Peyer's patch (tissue), 4 donors: ENCODE measurements around the gene VAV2. TPM values are rescaled to one million over a fixed set of nuclear protein-coding genes. Genes with fewer than 3 reads are reported as not detected.
A peak's percentile ranks its signal among the peaks of the same experiment; 100 is the strongest.

Experiments used
- DNase-seq, 3 donors: peaks; one replicate each; pipeline ENCODE4 v3.0.0-alpha.2; 2017 to 2019
- H3K27ac ChIP-seq, 4 donors: fragments of 200-600 bp; sonication (generic); one replicate each; pipeline ENCODE4 v1.5.1; 2016 to 2019
- H3K27me3 ChIP-seq, 2 donors: fragments of 200-600 bp; sonication (generic); one replicate each; pipeline ENCODE4 v1.5.1; 2019
- H3K36me3 ChIP-seq, 3 donors: fragments of 200-600 bp; sonication (generic); one replicate each; pipeline ENCODE4 v1.5.1; 2016 to 2019
- H3K4me1 ChIP-seq, 4 donors: fragments of 200-600 bp; sonication (generic); one replicate each; pipeline ENCODE4 v1.5.1; 2016 to 2019
- H3K4me3 ChIP-seq, 4 donors: fragments of 200-600 bp; sonication (generic); 1 replicate in 3 of 4; 2 replicates in 1 of 4; pipeline ENCODE4 v1.5.1; 2016 to 2019; ENCODE audit warnings: mild to moderate bottlenecking in 1 of 4
- H3K9me3 ChIP-seq, 4 donors: fragments of 200-600 bp; sonication (generic); one replicate each; pipeline ENCODE4 v1.5.1; 2016 to 2019; ENCODE audit warnings: mild to moderate bottlenecking in 1 of 4
- POLR2A ChIP-seq, 2 donors: fragments of 450-650 bp; IDR thresholded peaks; one replicate each; pipeline ENCODE4 v1.5.1; 2017; ENCODE audit warnings: antibody characterized with exemption in 2 of 2, mild to moderate bottlenecking in 2 of 2, moderate library complexity in 2 of 2
- total RNA-seq, 4 donors: library from RNA; depleted of rRNA; stranded (reverse); fragments of >200 nt; gene quantifications; one replicate each; pipeline ENCODE4 v1.1.0, GENCODE V29; 2016
- TF ChIP-seq, protein P1 (sequence below), 6 experiments: fragments of 450-650 bp in 4 of 6; fragments of 200-600 bp in 2 of 6; sonication (generic) in 1 of 6; IDR thresholded peaks; one replicate each; pipeline ENCODE4 v1.5.1; 2017 to 2019; ENCODE audit warnings: antibody characterized with exemption in 6 of 6, mild to moderate bottlenecking in 3 of 6, moderate library complexity in 1 of 6

VAV2 gene
- total RNA-seq, 4 donors from 2014 or later = 47.9 to 61.8 (median 58.9) TPM

GRCh38 chr9:133828338-133828997 lies 163.7 kb downstream of the VAV2 start:
- no peaks in the 10 kb centered on the region for H3K4me1 ChIP-seq
- H3K4me3 ChIP-seq = no peak overlapping the region
- TF ChIP-seq, protein P1, sequence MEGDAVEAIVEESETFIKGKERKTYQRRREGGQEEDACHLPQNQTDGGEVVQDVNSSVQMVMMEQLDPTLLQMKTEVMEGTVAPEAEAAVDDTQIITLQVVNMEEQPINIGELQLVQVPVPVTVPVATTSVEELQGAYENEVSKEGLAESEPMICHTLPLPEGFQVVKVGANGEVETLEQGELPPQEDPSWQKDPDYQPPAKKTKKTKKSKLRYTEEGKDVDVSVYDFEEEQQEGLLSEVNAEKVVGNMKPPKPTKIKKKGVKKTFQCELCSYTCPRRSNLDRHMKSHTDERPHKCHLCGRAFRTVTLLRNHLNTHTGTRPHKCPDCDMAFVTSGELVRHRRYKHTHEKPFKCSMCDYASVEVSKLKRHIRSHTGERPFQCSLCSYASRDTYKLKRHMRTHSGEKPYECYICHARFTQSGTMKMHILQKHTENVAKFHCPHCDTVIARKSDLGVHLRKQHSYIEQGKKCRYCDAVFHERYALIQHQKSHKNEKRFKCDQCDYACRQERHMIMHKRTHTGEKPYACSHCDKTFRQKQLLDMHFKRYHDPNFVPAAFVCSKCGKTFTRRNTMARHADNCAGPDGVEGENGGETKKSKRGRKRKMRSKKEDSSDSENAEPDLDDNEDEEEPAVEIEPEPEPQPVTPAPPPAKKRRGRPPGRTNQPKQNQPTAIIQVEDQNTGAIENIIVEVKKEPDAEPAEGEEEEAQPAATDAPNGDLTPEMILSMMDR (IDR thresholded peaks at IDR 0.05) = no peak
- no peak for TF ChIP-seq POLR2A (IDR thresholded peaks at IDR 0.05)
- no peak overlapping the region for H3K27ac ChIP-seq
- no peaks in the 10 kb centered on the region for H3K36me3 ChIP-seq
- no peak for DNase-seq
- no peaks in the 10 kb centered on the region for H3K9me3 ChIP-seq
- H3K27me3 ChIP-seq = no peaks in the 10 kb centered on the region

GRCh38 chr9:133826289-133827085 lies 165.6 kb downstream of the VAV2 start:
- TF ChIP-seq, protein P1 (IDR thresholded peaks at IDR 0.05) = no peak
- no peak for TF ChIP-seq POLR2A (IDR thresholded peaks at IDR 0.05)
- peaks cover 0 to 8% (median 0%) of the 10 kb centered on the region in 4 donors for H3K4me1 ChIP-seq
- H3K36me3 ChIP-seq = no peaks in the 10 kb centered on the region
- no peak for DNase-seq
- H3K9me3 ChIP-seq = no peaks in the 10 kb centered on the region
- H3K27me3 ChIP-seq = no peaks in the 10 kb centered on the region
- H3K4me3 ChIP-seq = no peak overlapping the region
- H3K27ac ChIP-seq = peak overlapping the region in 1 of 4 donors; percentile 1

GRCh38 chr9:133825555-133826218 lies 166.4 kb downstream of the VAV2 start:
- DNase-seq = no peak
- H3K36me3 ChIP-seq = no peaks in the 10 kb centered on the region
- H3K9me3 ChIP-seq = no peaks in the 10 kb centered on the region
- peak overlapping the region in 1 of 4 donors; percentile 25 for H3K27ac ChIP-seq
- peaks cover 0 to 8% (median 0%) of the 10 kb centered on the region in 4 donors for H3K4me1 ChIP-seq
- H3K4me3 ChIP-seq = no peak overlapping the region
- TF ChIP-seq, protein P1 (IDR thresholded peaks at IDR 0.05) = no peak
- TF ChIP-seq POLR2A (IDR thresholded peaks at IDR 0.05) = no peak
- H3K27me3 ChIP-seq = no peaks in the 10 kb centered on the region

DNA sequence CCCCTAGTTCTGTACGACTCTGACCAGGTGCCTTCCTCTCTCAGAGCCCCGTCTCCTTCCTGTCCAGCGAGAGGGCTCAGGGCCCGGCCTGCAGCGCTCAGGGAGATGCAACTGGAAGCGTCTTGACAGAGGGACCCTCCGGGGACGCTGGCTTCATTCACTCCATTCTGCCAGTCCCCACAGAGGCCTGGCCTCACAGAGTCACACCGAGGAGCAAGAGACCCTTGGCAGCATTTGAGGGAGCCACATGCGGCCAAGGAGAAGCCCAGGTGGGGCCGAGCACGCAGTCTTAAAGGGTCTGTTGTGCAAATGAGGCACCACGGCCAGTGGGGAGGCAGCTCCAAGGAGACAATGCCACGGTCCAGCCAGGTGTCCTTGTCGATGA lies 167.3 kb downstream of the VAV2 start:
- Histone ChIP-seq H3K9me3 (no peaks in the 10 kb centered on the region), H3K4me1 (peaks cover 0 to 8% (median 0%) of the 10 kb centered on the region in 4 donors), H3K4me3 (no peak overlapping the region), H3K36me3 (no peaks in the 10 kb centered on the region), H3K27me3 (no peaks in the 10 kb centered on the region), H3K27ac (peak overlapping the region in 1 of 4 donors; percentile 67)
- TF ChIP-seq POLR2A (IDR thresholded peaks at IDR 0.05) = no peak
- TF ChIP-seq, protein P1 (IDR thresholded peaks at IDR 0.05) = no peak
- no peak for DNase-seq

GRCh38 chr9:133824106-133824801 lies 167.9 kb downstream of the VAV2 start:
- TF ChIP-seq, protein P1 (IDR thresholded peaks at IDR 0.05) = no peak
- no peak for TF ChIP-seq POLR2A (IDR thresholded peaks at IDR 0.05)
- DNase-seq = no peak
- Histone ChIP-seq H3K4me3 (no peak overlapping the region), H3K36me3 (no peaks in the 10 kb centered on the region), H3K4me1 (peaks cover 0 to 8% (median 0%) of the 10 kb centered on the region in 4 donors), H3K9me3 (no peaks in the 10 kb centered on the region), H3K27me3 (no peaks in the 10 kb centered on the region), H3K27ac (peak overlapping the region in 1 of 4 donors; percentile 67)
